A549 (cell line): ENCODE results near the gene CCN5. TPM values are rescaled to one million over a fixed set of nuclear protein-coding genes. Genes with fewer than 3 reads are reported as not detected.

Experiments
- ATAC-seq, 2 experiments: fragments of 200-7000 bp in 1 of 2; fragments of >200 bp in 1 of 2; cut with Nextera tagmentation in 1 of 2; cut with Tn5 transposase in 1 of 2; 3 replicates each; pipeline versions ENCODE4 v1.8.0 to v1.9.1; 2018 to 2020; ENCODE audit warnings: mild to moderate bottlenecking in 1 of 2, moderate library complexity in 1 of 2
- CTCF ChIA-PET: fragments of 300-600 bp; sonication (Branson Sonifier 250); formaldehyde crosslinking; extraction: SDS; loops from one replicate; lab custom pipeline; 2021; ENCODE audit warnings: antibody characterized with exemption, inconsistent platforms; lab: Yijun Ruan, JAX
- POLR2A ChIA-PET: fragments of 350-600 bp; formaldehyde crosslinking; extraction: SDS; loops from one replicate; lab custom pipeline; 2021; ENCODE audit warnings: antibody characterized with exemption, inconsistent platforms; lab: Yijun Ruan, JAX
- DNase-seq, 2 experiments: peaks; one replicate each; pipeline versions ENCODE4 v3.0.0 to v3.0.0-alpha.2; 2011 to 2016; ENCODE audit warnings: low read depth in 1 of 2, low spot score in 1 of 2
- FAIRE-seq: peaks from 2 replicates; lab custom pipeline; 2011; peaks lifted over from hg19 to GRCh38; lab: Jason Lieb, UNC
- H3K27ac ChIP-seq, 2 experiments: fragments of >200 bp; sonication (Bioruptor Twin); formaldehyde crosslinking; 3 replicates each; pipeline ENCODE4 v1.5.1; 2016 to 2017
- H3K4me1 ChIP-seq: fragments of >200 bp; sonication (Bioruptor Twin); formaldehyde crosslinking; 3 replicates; pipeline ENCODE4 v1.6.1; 2016
- H3K4me2 ChIP-seq: fragments of >200 bp; sonication (Bioruptor Twin); formaldehyde crosslinking; 3 replicates; pipeline ENCODE4 v1.6.1; 2016
- H3K4me3 ChIP-seq: fragments of >200 bp; sonication (Bioruptor Twin); formaldehyde crosslinking; 3 replicates; pipeline ENCODE4 v1.5.1; 2016
- H3K9me3 ChIP-seq: fragments of >200 bp; sonication (Bioruptor Twin); formaldehyde crosslinking; 3 replicates; pipeline ENCODE4 v1.6.1; 2016
- BCL3 ChIP-seq: fragments of >200 bp; sonication (Bioruptor Twin); formaldehyde crosslinking; IDR thresholded peaks from 3 replicates; pipeline ENCODE4 v1.6.1; 2016
- BHLHE40 ChIP-seq: IDR thresholded peaks from 2 replicates; pipeline ENCODE4 v1.6.1; 2012; ENCODE audit warnings: low read depth, low read length, inconsistent platforms
- CBX2 ChIP-seq: fragments of 200-600 bp; sonication (generic); IDR thresholded peaks from 2 replicates; pipeline ENCODE4 v1.6.1; 2016; ENCODE audit warnings: low read depth, mild to moderate bottlenecking, borderline replicate concordance
- CBX8 ChIP-seq: fragments of 200-600 bp; sonication (generic); IDR thresholded peaks from 2 replicates; pipeline ENCODE4 v1.6.1; 2016
- CEBPB ChIP-seq, 2 experiments: fragments of >200 bp in 1 of 2; sonication (Bioruptor Twin) in 1 of 2; formaldehyde crosslinking in 1 of 2; IDR thresholded peaks; 2 replicates each; pipeline ENCODE4 v1.6.1; 2012 to 2016
- EP300 ChIP-seq, 2 experiments: fragments of >200 bp; sonication (Bioruptor Twin); formaldehyde crosslinking; IDR thresholded peaks; 2 replicates in 1 of 2; 3 replicates in 1 of 2; pipeline ENCODE4 v1.6.1; 2016 to 2017
- ESRRA ChIP-seq: fragments of 150-350 bp; IDR thresholded peaks from 2 replicates; pipeline ENCODE4 v1.6.1; 2014; ENCODE audit warnings: mild to moderate bottlenecking, low read length, borderline replicate concordance
- FOSB ChIP-seq: fragments of 250-450 bp; sonication (Bioruptor Pico); IDR thresholded peaks from 2 replicates; pipeline ENCODE4 v1.5.0; 2020; ENCODE audit warnings: mild to moderate bottlenecking, moderate library complexity
- FOSL2 ChIP-seq, 2 experiments: fragments of 450-650 bp in 1 of 2; fragments of >200 bp in 1 of 2; sonication (Bioruptor Twin) in 1 of 2; formaldehyde crosslinking; IDR thresholded peaks; 2 replicates each; pipeline versions ENCODE4 v1.5.0 to v1.6.1; 2016 to 2020; ENCODE audit warnings: mild to moderate bottlenecking in 1 of 2, moderate library complexity in 1 of 2
- GATA3 ChIP-seq: IDR thresholded peaks from 2 replicates; pipeline ENCODE4 v1.6.1; 2012; ENCODE audit warnings: borderline replicate concordance
- HDAC2 ChIP-seq: fragments of 200-600 bp; sonication (generic); IDR thresholded peaks from 2 replicates; pipeline ENCODE4 v1.6.1; 2016
- HEYL ChIP-seq: fragments of 250-450 bp; sonication (Bioruptor Pico); IDR thresholded peaks from 2 replicates; pipeline ENCODE4 v1.8.0; 2021; ENCODE audit warnings: mild to moderate bottlenecking, moderate library complexity
- HOXB13 ChIP-seq: fragments of 250-450 bp; sonication (Bioruptor Pico); IDR thresholded peaks from 2 replicates; pipeline ENCODE4 v1.5.0; 2020; ENCODE audit warnings: low read depth, mild to moderate bottlenecking, moderate library complexity
- JUN ChIP-seq, 2 experiments: fragments of >200 bp; sonication (Bioruptor Twin); formaldehyde crosslinking; IDR thresholded peaks; 2 replicates in 1 of 2; 3 replicates in 1 of 2; pipeline ENCODE4 v1.6.1; 2016 to 2017
- JUNB ChIP-seq: fragments of >200 bp; sonication (Bioruptor Twin); formaldehyde crosslinking; IDR thresholded peaks from 2 replicates; pipeline ENCODE4 v1.6.1; 2016
- MYC ChIP-seq: IDR thresholded peaks from 2 replicates; pipeline ENCODE4 v1.6.1; 2012; ENCODE audit warnings: mild to moderate bottlenecking, inconsistent platforms, low read length, improper control_type of control experiment, borderline replicate concordance
- RAD21 ChIP-seq, 2 experiments: fragments of >200 bp in 1 of 2; sonication (Bioruptor Twin) in 1 of 2; formaldehyde crosslinking in 1 of 2; IDR thresholded peaks in 1 of 2; conservative IDR thresholded peaks in 1 of 2; 2 replicates in 1 of 2; 3 replicates in 1 of 2; pipeline ENCODE4 v1.6.1; 2012 to 2018; ENCODE audit warnings: inconsistent platforms in 1 of 2
- REST ChIP-seq: fragments of 200-600 bp; sonication (generic); IDR thresholded peaks from 2 replicates; pipeline ENCODE4 v1.6.1; 2016; ENCODE audit warnings: antibody characterized with exemption, mild to moderate bottlenecking, moderate library complexity
- TP53 ChIP-seq: fragments of 250-450 bp; sonication (Bioruptor Pico); IDR thresholded peaks from 2 replicates; pipeline ENCODE4 v1.5.0; 2021; ENCODE audit warnings: mild to moderate bottlenecking, moderate library complexity
- WGBS: methylation state at CpG from one replicate; pipeline ENCODE4 v1.1.6; 2017; ENCODE audit errors: missing lambda C conversion rate; 5-methylcytosine and 5-hydroxymethylcytosine counted together
- polyA plus RNA-seq, 4 experiments: library from polyadenylated mRNA; depleted of rRNA in 3 of 4; stranded (reverse); fragments of >200 nt; fragmentation: RNase III in 1 of 4; extraction: RNeasy Plus Mini Kit Qiagen cat#74134 plus additional on column Dnase treatment in 1 of 4; gene quantifications; 2 replicates in 3 of 4; 3 replicates in 1 of 4; pipeline ENCODE4 v1.2.3, GENCODE V29; 2011 to 2017
- TF ChIP-seq, protein P1 (sequence below): fragments of >200 bp; sonication (Bioruptor Twin); formaldehyde crosslinking; IDR thresholded peaks from 2 replicates; pipeline ENCODE4 v1.6.1; 2016
- TF ChIP-seq, protein P2 (sequence below): IDR thresholded peaks from 2 replicates; pipeline ENCODE4 v1.6.1; 2012; ENCODE audit warnings: low read depth, borderline replicate concordance
- TF ChIP-seq, protein P3 (sequence below): IDR thresholded peaks from 2 replicates; pipeline ENCODE4 v1.6.1; 2012

CCN5 gene
- polyA plus RNA-seq, 2 of the 4 experiments (the other 2 are of a cell fraction): 9.9 to 11.1 TPM

GRCh38 chr20:44720621-44720996 is 5.4 kb downstream of the CCN5 start (continued):
- TF ChIP-seq TP53 (CRISPR knock-in tag) (no peak), BCL3 (0 out of 3 replicates have a peak, but pooled peaks have one; percentile 13), CBX2 (no peak), FOSB (CRISPR knock-in tag) (no peak), HDAC2 (no peak), GATA3 (no peak), HEYL (no peak), ESRRA (no peak), RAD21 (conservative IDR thresholded peaks at IDR 0.05 in 1 of 2, IDR thresholded peaks at IDR 0.05 in 1 of 2) (no peak; a peak in 1 of 5 replicates), CBX8 (no peak), HOXB13 (CRISPR knock-in tag) (no peak), JUN (IDR thresholded peaks at IDR 0.05) (peak in 1 of 2 experiments; percentile 76; a peak in 2 of 5 replicates)
- TF ChIP-seq, protein P1, sequence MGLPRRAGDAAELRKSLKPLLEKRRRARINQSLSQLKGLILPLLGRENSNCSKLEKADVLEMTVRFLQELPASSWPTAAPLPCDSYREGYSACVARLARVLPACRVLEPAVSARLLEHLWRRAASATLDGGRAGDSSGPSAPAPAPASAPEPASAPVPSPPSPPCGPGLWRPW: no peak

- Histone ChIP-seq H3K27ac (peak overlapping the region; percentile 96 to 98), H3K9me3 (no peaks in the 10 kb centered on the region), H3K4me3 (no peak overlapping the region), H3K4me2 (peak overlapping the region; percentile 65), H3K4me1 (peaks cover 84% of the 10 kb centered on the region)
- CTCF ChIA-PET: interaction anchor here (1.3 to 21.9 kb wide), 7 partner anchors 11 to 38 kb away, joined by 3 to 525 read pairs (median 4); no protein-coding TSS in a partner anchor
- no peak for FAIRE-seq
- TF ChIP-seq HOXB13 (CRISPR knock-in tag): peak; percentile 13; the same call in 1 of the 2 replicates
- TF ChIP-seq BCL3: peak; percentile 54; the same call in 1 of the 3 replicates
- peak; percentile 54; the same call in 1 of the 2 replicates for TF ChIP-seq GATA3
- TF ChIP-seq JUNB: peak; percentile 85
- peak; percentile 28 to 70; a peak in 2 of 5 replicates for TF ChIP-seq EP300 (IDR thresholded peaks at IDR 0.05)
- TF ChIP-seq JUN (IDR thresholded peaks at IDR 0.05): peak; percentile 62 to 79; a peak in 2 of 5 replicates
- TF ChIP-seq REST: no peak
- peak; percentile 75 to 86; a peak in 3 of 4 replicates for TF ChIP-seq CEBPB (IDR thresholded peaks at IDR 0.05)
- TF ChIP-seq, protein P2, sequence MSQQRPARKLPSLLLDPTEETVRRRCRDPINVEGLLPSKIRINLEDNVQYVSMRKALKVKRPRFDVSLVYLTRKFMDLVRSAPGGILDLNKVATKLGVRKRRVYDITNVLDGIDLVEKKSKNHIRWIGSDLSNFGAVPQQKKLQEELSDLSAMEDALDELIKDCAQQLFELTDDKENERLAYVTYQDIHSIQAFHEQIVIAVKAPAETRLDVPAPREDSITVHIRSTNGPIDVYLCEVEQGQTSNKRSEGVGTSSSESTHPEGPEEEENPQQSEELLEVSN: no peak; the same call in 1 of the 2 replicates
- peak; percentile 89 for TF ChIP-seq FOSL2 (IDR thresholded peaks at IDR 0.05)
- peak; percentile 93 for TF ChIP-seq FOSL2 (CRISPR knock-in tag; IDR thresholded peaks at IDR 0.05)
- TF ChIP-seq, protein P3, sequence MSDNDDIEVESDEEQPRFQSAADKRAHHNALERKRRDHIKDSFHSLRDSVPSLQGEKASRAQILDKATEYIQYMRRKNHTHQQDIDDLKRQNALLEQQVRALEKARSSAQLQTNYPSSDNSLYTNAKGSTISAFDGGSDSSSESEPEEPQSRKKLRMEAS: peak; percentile 57
- no peak for TF ChIP-seq BHLHE40
- no peak for TF ChIP-seq MYC
- DNase-seq: peak in 1 of 2 experiments; percentile 86
- WGBS: 5% methylated on average over 11 of the region's 11 CpGs
- POLR2A ChIA-PET: interaction anchor here (1.0 to 2.8 kb wide), 4 partner anchors 8 to 28 kb away, joined by 3 to 20 read pairs (median 9); no protein-coding TSS in a partner anchor
- peak; percentile 40 to 51; a peak in 5 of 6 replicates for ATAC-seq
Observed at GRCh38 chr20:44720997-44721784, 6.0 kb downstream of the CCN5 start.
